SK-N-MC (cell line): ENCODE data around the gene LUZP2.

Experiments
- EZH2 ChIP-seq: fragments of 200-600 bp; sonication (generic); IDR thresholded peaks from one replicate; pipeline ENCODE4 v1.6.1; 2017; ENCODE audit warnings: antibody characterized with exemption
- POLR2AphosphoS5 ChIP-seq: IDR thresholded peaks from 2 replicates; pipeline ENCODE4 v1.6.1; 2012; ENCODE audit warnings: mild to moderate bottlenecking, low read depth, low read length, borderline replicate concordance

DNA sequence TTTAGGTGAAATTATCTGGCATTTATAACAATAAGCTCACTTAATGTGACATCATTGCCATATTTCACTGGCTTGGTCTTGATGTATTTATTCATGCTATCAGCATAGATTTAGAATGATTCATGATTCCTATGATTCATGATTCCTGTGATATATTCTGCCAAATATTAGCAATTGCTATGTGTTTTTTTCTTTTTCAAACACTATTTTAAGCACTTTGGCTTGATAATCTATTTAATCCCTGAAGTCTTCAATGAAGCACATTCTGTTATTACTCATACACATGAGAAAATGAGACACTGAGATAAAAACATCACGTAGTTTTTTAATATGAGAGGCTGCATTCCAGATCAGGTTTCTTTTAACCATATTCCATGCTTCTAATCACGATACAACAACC is 78.5 kb downstream of the LUZP2 start:
- TF ChIP-seq EZH2 (no peak), POLR2AphosphoS5 (no peak)
